Body of pancreas (tissue), 4 donors: ENCODE measurements around the gene BORCS8. TPM values are rescaled to one million over a fixed set of nuclear protein-coding genes. Genes with fewer than 3 reads are reported as not detected.
"Not testable (repeated sequence)": the region's sequence is repeated elsewhere in the genome, so short reads cannot be mapped to it uniquely, and the experiment has no call there.

Experiments used
- ATAC-seq: fragments of 150-250 bp; one replicate; pipeline ENCODE4 v1.9.1; 2016
- DNase-seq, 4 donors: peaks; one replicate each; pipeline ENCODE4 v3.0.0-alpha.2; 2019
- H3K27ac ChIP-seq, 4 donors: fragments of 200-600 bp; sonication (generic); 1 replicate in 3 of 4; 2 replicates in 1 of 4; pipeline versions ENCODE4 v1.5.1 to v1.6.1; 2016 to 2019; ENCODE audit warnings: mild to moderate bottlenecking in 1 of 4, mixed read lengths in 1 of 4, moderate library complexity in 1 of 4
- H3K27me3 ChIP-seq, 2 donors: fragments of 200-600 bp; sonication (generic); one replicate each; pipeline ENCODE4 v1.6.0; 2016; ENCODE audit warnings: mild to moderate bottlenecking in 1 of 2
- H3K36me3 ChIP-seq, 2 donors: fragments of 200-600 bp; sonication (generic); replicated peaks in 1 of 2; 2 replicates each; pipeline ENCODE4 v1.5.1; 2016; ENCODE audit warnings: low read depth in 2 of 2; ENCODE audit not compliant: insufficient read depth in 1 of 2
- H3K4me1 ChIP-seq: fragments of 200-600 bp; sonication (generic); one replicate; pipeline ENCODE4 v1.6.0; 2016
- H3K4me3 ChIP-seq, 2 donors: fragments of 200-600 bp; sonication (generic); 1 replicate in 1 of 2; 2 replicates in 1 of 2; pipeline ENCODE4 v1.5.1; 2016 to 2019
- H3K9me3 ChIP-seq, 3 donors: fragments of 200-600 bp; sonication (generic); 1 replicate in 2 of 3; 2 replicates in 1 of 3; pipeline ENCODE4 v1.5.1; 2016
- CTCF ChIP-seq, 7 experiments: fragments of 450-650 bp in 4 of 7; fragments of 200-600 bp in 3 of 7; sonication (generic) in 3 of 7; IDR thresholded peaks; one replicate each; pipeline ENCODE4 v1.5.1; 2016 to 2019; ENCODE audit warnings: antibody characterized with exemption in 7 of 7
- POLR2A ChIP-seq, 3 donors: fragments of 450-650 bp; IDR thresholded peaks; one replicate each; pipeline ENCODE4 v1.6.1; 2016; ENCODE audit warnings: antibody characterized with exemption in 3 of 3, mild to moderate bottlenecking in 2 of 3
- WGBS, 2 donors: methylation state at CpG; one replicate each; pipeline ENCODE4 v1.1.5; 2017; 5-methylcytosine and 5-hydroxymethylcytosine counted together
- intact Hi-C: fragments of 100-400 bp; cut with DNase I; formaldehyde crosslinking; loops from one replicate; pipeline ENCODE4 v1.15.1; 2023
- total RNA-seq, 2 donors: library from RNA; depleted of rRNA; stranded (reverse); fragments of >200 nt; gene quantifications; one replicate each; pipeline ENCODE4 v1.1.0, GENCODE V29; 2016

Gene BORCS8
- total RNA-seq, 2 donors from 2014 or later, result 5.4 to 25.4 TPM

GRCh38 chr19:19154768-19155494 is 37.0 kb downstream of the BORCS8 start:
- intact Hi-C loops, result no loop called here
- no peak overlapping the region for H3K4me3 ChIP-seq
- no peak overlapping the region for H3K27ac ChIP-seq
- H3K9me3 ChIP-seq, result no peaks in the 10 kb centered on the region
- H3K27me3 ChIP-seq, result no peaks in the 10 kb centered on the region
- no peak for ATAC-seq
- no peaks in the 10 kb centered on the region for H3K36me3 ChIP-seq
- no peaks in the 10 kb centered on the region for H3K4me1 ChIP-seq
- TF ChIP-seq POLR2A (IDR thresholded peaks at IDR 0.05), result no peak
- no peak for TF ChIP-seq CTCF (IDR thresholded peaks at IDR 0.05)
- DNase-seq, result no peak
- 88 to 99% methylated on average over 3 to 6 of the region's 6 CpGs for WGBS, 2 donors

- H3K4me1 ChIP-seq, result no peaks in the 10 kb centered on the region
- WGBS, 2 donors, result 77 to 87% methylated on average over 5 to 13 of the region's 13 CpGs
- TF ChIP-seq CTCF (IDR thresholded peaks at IDR 0.05), result no peak
- no peak for TF ChIP-seq POLR2A (IDR thresholded peaks at IDR 0.05)
- intact Hi-C loops, result no loop called here
- no peaks in the 10 kb centered on the region for H3K36me3 ChIP-seq
- no peak overlapping the region for H3K4me3 ChIP-seq
- H3K27ac ChIP-seq, result no peak overlapping the region
- DNase-seq (no peak), ATAC-seq (no peak)
- H3K27me3 ChIP-seq, result no peaks in the 10 kb centered on the region
- no peaks in the 10 kb centered on the region for H3K9me3 ChIP-seq
Observed at GRCh38 chr19:19152668-19153384, 39.1 kb downstream of the BORCS8 start.

GRCh38 chr19:19151418-19151817 is 40.5 kb downstream of the BORCS8 start:
- no peaks in the 10 kb centered on the region for H3K9me3 ChIP-seq
- TF ChIP-seq CTCF (IDR thresholded peaks at IDR 0.05), result no peak
- TF ChIP-seq POLR2A (IDR thresholded peaks at IDR 0.05), result no peak
- intact Hi-C loops, result no loop called here
- no peak for ATAC-seq
- H3K4me1 ChIP-seq, result no peaks in the 10 kb centered on the region
- no peak for DNase-seq
- 67% methylated on average over 7 to 11 of the region's 11 CpGs for WGBS, 2 donors
- no peaks in the 10 kb centered on the region for H3K36me3 ChIP-seq
- H3K27me3 ChIP-seq, result no peaks in the 10 kb centered on the region
- no peak overlapping the region for H3K4me3 ChIP-seq
- no peak overlapping the region for H3K27ac ChIP-seq

- Histone ChIP-seq H3K4me1 (peaks cover 8% of the 10 kb centered on the region), H3K36me3 (no peaks in the 10 kb centered on the region), H3K9me3 (no peaks in the 10 kb centered on the region), H3K27ac (no peak overlapping the region), H3K27me3 (no peaks in the 10 kb centered on the region), H3K4me3 (no peak overlapping the region)
- WGBS, 2 donors, result 78 to 80% methylated on average over 2 of the region's 2 CpGs
- intact Hi-C loops, result no loop called here
- DNase-seq (no peak), ATAC-seq (no peak)
- TF ChIP-seq CTCF (IDR thresholded peaks at IDR 0.05) (no peak), POLR2A (IDR thresholded peaks at IDR 0.05) (no peak)
Observed at GRCh38 chr19:19149435-19149834, 42.5 kb downstream of the BORCS8 start.

- 94 to 96% methylated on average over 8 of the region's 8 CpGs for WGBS, 2 donors
- DNase-seq, H3K9me3 ChIP-seq, H3K4me1 ChIP-seq, H3K27ac ChIP-seq, ATAC-seq, H3K36me3 ChIP-seq, intact Hi-C loops, H3K27me3 ChIP-seq, H3K4me3 ChIP-seq: not testable (repeated sequence)
Observed at GRCh38 chr19:19148504-19148903, 43.4 kb downstream of the BORCS8 start.
